CD4-positive, CD25-positive, alpha-beta regulatory T cell (primary cell): ENCODE results near the gene MYPOP. TPM values are rescaled to one million over a fixed set of nuclear protein-coding genes. Genes with fewer than 3 reads are reported as not detected.
"Not testable (repeated sequence)": the region's sequence is repeated elsewhere in the genome, so short reads cannot be mapped to it uniquely, and the experiment has no call there.

ENCODE experiments used
- ATAC-seq, 2 donors: fragments of 150-1000 bp; cut with Tn5 transposase; one replicate each; pipeline ENCODE4 v1.10.0; 2021; ENCODE audit warnings: low read depth in 2 of 2, moderate number of reproducible peaks in 2 of 2, moderate library complexity in 1 of 2
- DNase-seq, 3 donors: peaks; one replicate each; pipeline versions ENCODE4 v3.0.0 to v3.0.0-alpha.2; 2012 to 2022; ENCODE audit warnings: mixed read lengths in 1 of 3
- H3K27ac ChIP-seq: one replicate; pipeline ENCODE4 v1.7.0; 2013; ENCODE audit warnings: mild to moderate bottlenecking, low read length; ENCODE audit not compliant: insufficient read depth, poor library complexity, severe bottlenecking
- H3K27me3 ChIP-seq: one replicate; pipeline ENCODE4 v1.7.0; 2013; ENCODE audit warnings: low read length; ENCODE audit not compliant: control insufficient read depth, insufficient read depth
- H3K36me3 ChIP-seq: one replicate; pipeline ENCODE4 v1.7.0; 2013; ENCODE audit warnings: mild to moderate bottlenecking, low read length, moderate library complexity; ENCODE audit not compliant: control insufficient read depth, insufficient read depth
- H3K4me1 ChIP-seq: 2 replicates; pipeline ENCODE4 v1.7.0; 2013; ENCODE audit warnings: mild to moderate bottlenecking, low read length; ENCODE audit not compliant: insufficient read depth, control insufficient read depth, poor library complexity, severe bottlenecking
- H3K4me3 ChIP-seq: one replicate; pipeline ENCODE4 v1.7.0; 2013; ENCODE audit warnings: low read depth, mild to moderate bottlenecking, low read length, moderate library complexity
- H3K9me3 ChIP-seq, 2 experiments: 1 replicate in 1 of 2; 2 replicates in 1 of 2; pipeline ENCODE4 v1.7.0; 2013; ENCODE audit warnings: low read length in 2 of 2, mild to moderate bottlenecking in 1 of 2, moderate library complexity in 1 of 2; ENCODE audit not compliant: control insufficient read depth in 2 of 2
- H3K27ac Mint-ChIP-seq, 3 donors: one replicate each; pipeline ENCODE4 v1.8.0; 2020 to 2022; ENCODE audit warnings: mild to moderate bottlenecking in 3 of 3, mixed read lengths in 3 of 3, moderate library complexity in 2 of 3
- H3K27me3 Mint-ChIP-seq: one replicate; pipeline ENCODE4 v1.8.0; 2022; ENCODE audit warnings: mild to moderate bottlenecking, mixed read lengths
- H3K36me3 Mint-ChIP-seq: one replicate; pipeline ENCODE4 v1.8.0; 2020; ENCODE audit warnings: mixed read lengths
- H3K4me1 Mint-ChIP-seq, 4 donors: one replicate each; pipeline ENCODE4 v1.8.0; 2020 to 2022; ENCODE audit warnings: mixed read lengths in 4 of 4, mild to moderate bottlenecking in 1 of 4
- H3K4me3 Mint-ChIP-seq, 4 donors: one replicate each; pipeline ENCODE4 v1.8.0; 2020 to 2022; ENCODE audit warnings: mild to moderate bottlenecking in 4 of 4, mixed read lengths in 4 of 4, moderate library complexity in 3 of 4
- H3K9me3 Mint-ChIP-seq, 7 donors: one replicate each; pipeline ENCODE4 v1.8.0; 2020 to 2022; ENCODE audit warnings: mixed read lengths in 7 of 7, mild to moderate bottlenecking in 3 of 7, moderate library complexity in 2 of 7
- polyA plus RNA-seq, 4 donors: library from polyadenylated mRNA; unstranded; fragments of 300-500 nt; fragmentation: Illumina TruSeq; gene quantifications; one replicate each; pipeline ENCODE4 v1.2.3, GENCODE V29; 2021
- total RNA-seq: library from RNA; stranded (reverse); gene quantifications from one replicate; pipeline ENCODE4 v1.2.3, GENCODE V29; 2022

The MYPOP gene
- total and polyA plus RNA-seq, 5 donors from 2014 or later: 0.17 to 8.7 (median 0.32) TPM; not detected in 1

- not testable (repeated sequence) for ATAC-seq, H3K9me3 Mint-ChIP-seq, DNase-seq, H3K4me1 ChIP-seq, H3K27me3 ChIP-seq, H3K27me3 Mint-ChIP-seq, H3K4me3 Mint-ChIP-seq, H3K27ac ChIP-seq, H3K9me3 ChIP-seq, H3K4me3 ChIP-seq
- Mint-ChIP-seq H3K4me1 (peaks cover 0 to 28% (median 12%) of the 10 kb centered on the region in 4 donors), H3K27ac (peak overlapping the region in 1 of 3 donors; percentile 14), H3K36me3 (peaks cover 25% of the 10 kb centered on the region)
- peaks cover 17% of the 10 kb centered on the region for H3K36me3 ChIP-seq
Observed at GRCh38 chr19:45895983-45896599, 6.3 kb downstream of the MYPOP start.

GRCh38 chr19:45895519-45895972, 6.9 kb downstream of the MYPOP start:
- peaks cover 0 to 23% (median 8%) of the 10 kb centered on the region in 4 donors for H3K4me1 Mint-ChIP-seq
- no peaks in the 10 kb centered on the region for H3K27me3 ChIP-seq
- no peak overlapping the region for H3K4me3 ChIP-seq
- DNase-seq: no peak
- H3K4me3 Mint-ChIP-seq: no peak overlapping the region
- no peak overlapping the region for H3K27ac ChIP-seq
- no peak for ATAC-seq
- peaks cover 13% of the 10 kb centered on the region for H3K36me3 ChIP-seq
- H3K27ac Mint-ChIP-seq: peak overlapping the region in 1 of 3 donors; percentile 14
- H3K27me3 Mint-ChIP-seq: no peaks in the 10 kb centered on the region
- H3K4me1 ChIP-seq: peaks cover 3% of the 10 kb centered on the region
- H3K36me3 Mint-ChIP-seq: peaks cover 25% of the 10 kb centered on the region
- no peaks in the 10 kb centered on the region for H3K9me3 ChIP-seq
- no peaks in the 10 kb centered on the region for H3K9me3 Mint-ChIP-seq

DNA sequence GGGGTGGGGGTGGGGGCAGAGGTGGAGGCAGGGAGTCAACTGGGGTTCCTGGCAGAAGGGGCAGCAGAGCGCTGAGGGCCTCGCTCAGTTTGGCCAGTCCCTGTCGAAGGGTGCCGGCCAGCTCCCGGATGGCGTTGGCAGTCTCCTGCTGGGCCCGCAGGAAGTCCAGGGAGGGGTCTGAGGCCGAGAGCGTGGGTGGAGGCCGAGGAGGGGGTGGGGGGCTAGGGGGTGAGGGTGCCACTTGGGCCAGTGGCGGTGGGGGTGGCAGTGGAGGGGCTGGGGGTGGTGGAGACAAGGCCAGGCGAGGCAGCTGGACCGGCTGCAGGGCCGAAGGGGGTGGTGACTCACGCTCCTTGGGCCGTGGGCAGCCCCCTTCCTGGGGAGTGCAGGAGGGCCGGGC, 11.5 kb downstream of the MYPOP start:
- Mint-ChIP-seq H3K4me1 (peaks cover 0 to 20% (median 7%) of the 10 kb centered on the region in 4 donors), H3K36me3 (peaks cover 19% of the 10 kb centered on the region), H3K4me3 (no peak overlapping the region), H3K27me3 (peaks cover 6% of the 10 kb centered on the region), H3K9me3 (peaks cover 0 to 2% (median 0%) of the 10 kb centered on the region in 7 donors), H3K27ac (no peak overlapping the region)
- Histone ChIP-seq H3K27me3 (no peaks in the 10 kb centered on the region), H3K9me3 (no peaks in the 10 kb centered on the region), H3K4me1 (peaks cover 6% of the 10 kb centered on the region), H3K36me3 (peaks cover 8% of the 10 kb centered on the region), H3K27ac (no peak overlapping the region), H3K4me3 (no peak overlapping the region)
- DNase-seq: no peak
- ATAC-seq: no peak

DNA sequence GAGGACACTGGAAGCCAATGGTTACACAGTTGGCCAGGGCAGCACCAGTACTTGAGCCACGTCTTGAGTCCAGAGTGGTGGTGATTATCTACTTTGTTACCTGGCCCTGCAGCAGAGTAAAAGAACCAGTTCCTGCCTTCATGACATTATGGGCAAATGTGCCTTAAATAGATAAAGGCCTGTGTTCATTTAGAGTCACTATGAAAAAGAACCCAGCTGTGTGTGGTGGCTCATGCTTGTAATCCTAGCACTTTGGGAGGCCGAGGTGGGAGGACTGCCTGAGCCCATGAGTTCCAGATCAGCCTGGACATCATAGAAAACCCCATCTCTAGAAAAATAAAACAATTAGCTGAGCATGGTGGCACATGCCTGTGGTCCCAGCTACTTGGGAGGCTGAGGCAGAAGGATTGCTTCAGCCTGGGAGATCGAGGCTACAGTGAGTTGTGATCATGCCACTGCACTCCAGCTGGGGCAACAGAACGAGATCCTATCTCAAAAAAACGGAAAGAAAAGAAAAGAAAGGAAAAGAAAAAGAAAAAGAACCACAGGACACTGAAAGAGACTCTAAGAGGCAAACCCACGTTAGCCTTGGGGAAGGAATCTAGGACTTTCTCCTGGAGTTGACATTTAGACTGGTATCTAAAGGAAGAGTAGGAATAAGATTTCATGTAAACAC, 13.1 kb downstream of the MYPOP start:
- Histone ChIP-seq H3K9me3 (no peaks in the 10 kb centered on the region), H3K27me3 (no peaks in the 10 kb centered on the region), H3K27ac (no peak overlapping the region), H3K4me3 (no peak overlapping the region), H3K4me1 (peaks cover 20% of the 10 kb centered on the region), H3K36me3 (no peaks in the 10 kb centered on the region)
- Mint-ChIP-seq H3K27me3 (peaks cover 6% of the 10 kb centered on the region), H3K27ac (no peak overlapping the region), H3K4me1 (peaks cover 0 to 21% (median 8%) of the 10 kb centered on the region in 4 donors), H3K36me3 (peaks cover 9% of the 10 kb centered on the region), H3K4me3 (peak overlapping the region in 1 of 4 donors; percentile 54), H3K9me3 (peaks cover 0 to 2% (median 0%) of the 10 kb centered on the region in 7 donors)
- no peak for DNase-seq
- no peak for ATAC-seq

DNA sequence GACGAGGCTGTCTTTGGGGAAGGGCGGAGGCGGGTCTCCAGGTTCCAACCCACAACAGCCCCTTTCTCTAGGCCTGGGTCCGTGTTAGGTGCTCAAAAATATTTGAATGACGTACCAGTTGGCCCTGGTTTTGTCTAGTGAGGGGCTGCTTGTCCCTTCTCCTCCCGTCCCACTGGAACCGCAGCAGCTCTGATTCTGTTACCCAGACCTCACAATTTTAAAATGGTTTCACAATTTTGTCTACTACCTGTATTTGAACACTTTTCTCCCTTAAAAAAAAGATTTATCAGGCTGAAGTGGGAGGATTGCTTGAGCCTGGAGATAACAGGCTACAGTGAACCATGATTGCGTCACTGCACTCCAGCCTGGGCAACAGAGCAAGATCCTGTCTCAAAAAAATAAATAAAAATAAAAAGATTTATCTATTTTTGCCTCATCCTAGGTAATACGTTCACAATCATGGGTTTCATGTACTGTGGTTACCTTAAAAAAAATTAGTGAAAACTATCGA, 15.2 kb downstream of the MYPOP start:
- Histone ChIP-seq H3K27me3 (no peaks in the 10 kb centered on the region), H3K4me1 (peaks cover 40% of the 10 kb centered on the region), H3K36me3 (no peaks in the 10 kb centered on the region), H3K9me3 (no peaks in the 10 kb centered on the region), H3K27ac (peak overlapping the region; percentile 88), H3K4me3 (peak overlapping the region; percentile 84)
- Mint-ChIP-seq H3K4me3 (peak overlapping the region; percentile 92 to 99 (median 98)), H3K9me3 (peaks cover 0 to 2% (median 0%) of the 10 kb centered on the region in 7 donors), H3K4me1 (peaks cover 0 to 30% (median 14%) of the 10 kb centered on the region in 4 donors), H3K36me3 (peaks cover 9% of the 10 kb centered on the region), H3K27ac (peak overlapping the region; percentile 96 to 98 (median 97)), H3K27me3 (peaks cover 10% of the 10 kb centered on the region)
- ATAC-seq (no peak), DNase-seq (no peak)

GRCh38 chr19:45886427-45887199, 15.8 kb downstream of the MYPOP start:
- peaks cover 0 to 2% (median 0%) of the 10 kb centered on the region in 7 donors for H3K9me3 Mint-ChIP-seq
- no peaks in the 10 kb centered on the region for H3K36me3 ChIP-seq
- peak overlapping the region; percentile 92 to 99 (median 98) for H3K4me3 Mint-ChIP-seq
- ATAC-seq: peak; percentile 71 to 74
- peaks cover 10% of the 10 kb centered on the region for H3K27me3 Mint-ChIP-seq
- peak overlapping the region; percentile 84 for H3K4me3 ChIP-seq
- peak overlapping the region; percentile 96 to 98 (median 97) for H3K27ac Mint-ChIP-seq
- peak overlapping the region; percentile 88 for H3K27ac ChIP-seq
- no peaks in the 10 kb centered on the region for H3K27me3 ChIP-seq
- no peaks in the 10 kb centered on the region for H3K9me3 ChIP-seq
- peak; percentile 85 to 97 (median 89) for DNase-seq
- peaks cover 43% of the 10 kb centered on the region for H3K4me1 ChIP-seq
- H3K36me3 Mint-ChIP-seq: peaks cover 10% of the 10 kb centered on the region
- H3K4me1 Mint-ChIP-seq: peaks cover 0 to 31% (median 16%) of the 10 kb centered on the region in 4 donors
